Pancreas (tissue), 10 donors: ENCODE results near the gene MYLK4. TPM values are rescaled to one million over a fixed set of nuclear protein-coding genes. Genes with fewer than 3 reads are reported as not detected.

ENCODE experiments used
- ATAC-seq, 4 donors: fragments of 200-7000 bp; cut with Tn5 transposase; one replicate each; pipeline versions ENCODE4 v1.8.0 to v1.9.1; 2020; ENCODE audit warnings: mild to moderate bottlenecking in 4 of 4, moderate library complexity in 4 of 4
- DNase-seq, 6 donors: peaks; one replicate each; pipeline ENCODE4 v3.0.0-alpha.2; 2020
- FAIRE-seq: peaks from 2 replicates; lab custom pipeline; 2012; peaks lifted over from hg19 to GRCh38; lab: Jason Lieb, UNC
- H3K27ac ChIP-seq, 4 donors: fragments of 200-600 bp; sonication (generic); 1 replicate in 3 of 4; 2 replicates in 1 of 4; pipeline versions ENCODE4 v1.5.0 to v1.8.0; 2020
- H3K27me3 ChIP-seq, 4 donors: fragments of 200-600 bp; one replicate each; pipeline ENCODE4 v1.8.0; 2021
- H3K36me3 ChIP-seq, 3 donors: fragments of 200-600 bp; sonication (generic) in 1 of 3; one replicate each; pipeline versions ENCODE4 v1.5.0 to v1.8.0; 2020 to 2021
- H3K4me1 ChIP-seq, 3 donors: fragments of 200-600 bp; one replicate each; pipeline ENCODE4 v1.8.0; 2021
- H3K4me3 ChIP-seq, 4 donors: fragments of 200-600 bp; sonication (generic) in 2 of 4; one replicate each; pipeline versions ENCODE4 v1.5.0 to v1.8.0; 2020 to 2021
- H3K9me3 ChIP-seq, 4 donors: fragments of 200-600 bp; one replicate each; pipeline ENCODE4 v1.8.0; 2021
- WGBS, 2 donors: extraction: QIAGEN DNeasy Blood & Tissue Kit; methylation state at CpG; one replicate each; pipeline ENCODE4 v1.1.7; 2013; 5-methylcytosine and 5-hydroxymethylcytosine counted together
- intact Hi-C, 3 donors: fragments of 100-400 bp; cut with DNase I; formaldehyde crosslinking; loops; one replicate each; pipeline versions ENCODE4 v1.11.1 to v1.14.2; 2022
- polyA plus RNA-seq, 2 donors: library from polyadenylated mRNA; stranded (reverse); fragments of 200-250 nt; gene quantifications; one replicate each; pipeline ENCODE4 v1.2.3, GENCODE V29; 2013
- total RNA-seq, 6 donors: library from RNA; stranded (reverse); fragmentation: NEBNext Ultra II Directional in 4 of 6; extraction: Animal tissue kit (Norgen Biotek cat#: 25700) in 4 of 6; gene quantifications; one replicate each; pipeline versions ENCODE4 v1.2.1 to v1.2.4, GENCODE V29; 2021 to 2023
- TF ChIP-seq, protein P1 (sequence below), 4 donors: fragments of 200-600 bp; sonication (generic) in 3 of 4; IDR thresholded peaks; one replicate each; pipeline versions ENCODE4 v1.5.0 to v1.8.0; 2021; ENCODE audit warnings: antibody characterized with exemption in 4 of 4
- donor health status: healthy with polysubstance abuse.
- donor health status: DM: no; HTN: no; CAD: no; lungs with moderate emphysema.
- donor health status: DM: no; HTN: no; CAD: no.
- donor health status: control.
- donor health status: control.
- donor health status: Bipolar disorder and iron deficiency.
- donor health status: DM: yes; HTN: yes; CAD: no.
- donor health status: DM: no; HTN: no; CAD: no.
- donor health status: DM: no; HTN: no; CAD: no.
- donor health status: DM: yes; HTN: yes; CAD: no.

Gene MYLK4
- total and polyA plus RNA-seq, 8 donors, result 0.27 to 1.0 (median 0.41) TPM

DNA sequence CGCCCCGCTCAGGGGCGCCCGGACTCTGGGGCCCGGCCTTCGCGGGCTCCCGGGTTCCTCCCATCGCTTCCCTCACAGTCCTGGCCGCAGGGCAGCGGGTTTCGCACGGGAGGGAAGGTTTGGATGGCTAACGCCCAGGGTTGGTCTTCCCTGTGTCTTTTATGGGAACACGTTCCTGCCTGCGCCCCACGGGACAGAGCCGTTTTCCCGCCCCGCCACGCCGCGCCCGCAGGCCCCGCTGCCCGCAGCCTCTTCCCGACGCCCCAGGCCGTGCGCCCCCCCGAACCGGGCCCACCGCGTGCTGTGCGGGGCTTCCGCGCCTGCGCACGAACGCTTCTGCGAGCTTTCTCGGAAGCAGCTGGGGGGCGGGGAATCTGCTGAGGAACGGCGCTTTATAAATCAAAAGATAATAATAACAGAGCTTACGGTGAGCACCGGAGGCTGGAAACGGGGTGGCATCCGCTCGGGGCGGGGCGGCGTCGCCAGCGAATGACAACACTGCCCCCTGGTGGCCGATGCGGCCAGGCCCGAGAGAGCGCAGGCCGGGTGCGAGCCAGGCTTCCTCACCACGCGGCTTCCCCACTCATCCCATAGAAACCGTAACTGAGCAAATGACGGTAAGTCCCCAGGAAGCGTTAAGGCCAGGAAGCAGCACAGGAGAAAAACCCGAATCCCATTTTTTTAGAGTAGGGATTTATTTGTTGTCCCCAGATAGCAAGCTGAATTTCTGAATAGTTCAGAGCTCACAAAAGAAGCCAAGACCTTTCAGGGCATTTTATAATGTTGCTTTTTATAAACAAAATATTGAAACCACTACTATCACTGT, 116.4 kb downstream of the MYLK4 start:
- Histone ChIP-seq H3K36me3 (no peaks in the 10 kb centered on the region), H3K4me3 (peak overlapping the region; percentile 19 to 50 (median 32)), H3K4me1 (peaks cover 0 to 8% (median 3%) of the 10 kb centered on the region in 3 donors), H3K27ac (peak overlapping the region in 1 of 4 donors; percentile 27), H3K27me3 (no peaks in the 10 kb centered on the region), H3K9me3 (no peaks in the 10 kb centered on the region)
- intact Hi-C loops, result loop anchor here in 2 of 3 donors (10.0 kb wide), 1 partner anchor 1040 kb away; no protein-coding TSS in a partner anchor
- DNase-seq (peak; percentile 53 to 97 (median 81)), ATAC-seq (peak; percentile 87 to 96 (median 94)), FAIRE-seq (no peak)
- TF ChIP-seq, protein P1, sequence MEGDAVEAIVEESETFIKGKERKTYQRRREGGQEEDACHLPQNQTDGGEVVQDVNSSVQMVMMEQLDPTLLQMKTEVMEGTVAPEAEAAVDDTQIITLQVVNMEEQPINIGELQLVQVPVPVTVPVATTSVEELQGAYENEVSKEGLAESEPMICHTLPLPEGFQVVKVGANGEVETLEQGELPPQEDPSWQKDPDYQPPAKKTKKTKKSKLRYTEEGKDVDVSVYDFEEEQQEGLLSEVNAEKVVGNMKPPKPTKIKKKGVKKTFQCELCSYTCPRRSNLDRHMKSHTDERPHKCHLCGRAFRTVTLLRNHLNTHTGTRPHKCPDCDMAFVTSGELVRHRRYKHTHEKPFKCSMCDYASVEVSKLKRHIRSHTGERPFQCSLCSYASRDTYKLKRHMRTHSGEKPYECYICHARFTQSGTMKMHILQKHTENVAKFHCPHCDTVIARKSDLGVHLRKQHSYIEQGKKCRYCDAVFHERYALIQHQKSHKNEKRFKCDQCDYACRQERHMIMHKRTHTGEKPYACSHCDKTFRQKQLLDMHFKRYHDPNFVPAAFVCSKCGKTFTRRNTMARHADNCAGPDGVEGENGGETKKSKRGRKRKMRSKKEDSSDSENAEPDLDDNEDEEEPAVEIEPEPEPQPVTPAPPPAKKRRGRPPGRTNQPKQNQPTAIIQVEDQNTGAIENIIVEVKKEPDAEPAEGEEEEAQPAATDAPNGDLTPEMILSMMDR (IDR thresholded peaks at IDR 0.05), result peak; percentile 92 to 98 (median 96)
- 4% methylated on average over 65 to 67 of the region's 67 CpGs for whole genome bisulfite sequencing, 2 donors

DNA sequence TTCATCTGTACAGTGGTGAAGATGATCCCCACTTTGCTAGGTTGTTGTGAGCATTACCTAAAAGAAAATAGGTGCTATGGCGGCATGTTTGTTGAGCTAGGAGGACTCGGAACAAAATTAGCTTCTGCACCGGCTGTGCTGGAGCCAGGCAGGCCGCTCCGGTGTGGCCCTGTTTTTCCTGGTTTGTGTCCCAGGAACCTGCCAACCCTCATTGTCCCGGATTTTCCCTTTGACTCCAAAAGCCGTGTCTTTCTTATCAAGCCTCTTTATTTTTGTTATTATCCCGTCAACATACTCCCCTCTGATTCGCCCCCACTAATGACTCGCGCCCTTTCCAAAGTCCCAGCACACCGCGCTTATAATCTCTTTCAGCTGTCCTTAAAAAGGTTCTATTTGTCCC, 117.0 kb downstream of the MYLK4 start:
- Histone ChIP-seq H3K27ac (no peak overlapping the region), H3K4me1 (peaks cover 0 to 8% (median 3%) of the 10 kb centered on the region in 3 donors), H3K36me3 (no peaks in the 10 kb centered on the region), H3K27me3 (no peaks in the 10 kb centered on the region), H3K4me3 (peak overlapping the region in 2 of 4 donors; percentile 42 to 50), H3K9me3 (no peaks in the 10 kb centered on the region)
- FAIRE-seq (no peak), DNase-seq (no peak), ATAC-seq (no peak)
- TF ChIP-seq, protein P1 (IDR thresholded peaks at IDR 0.05), result no peak
- intact Hi-C loops, result loop anchor here in 2 of 3 donors (10.0 kb wide), 1 partner anchor 1039 kb away; no protein-coding TSS in a partner anchor
- 84 to 85% methylated on average over 13 of the region's 13 CpGs for WGBS, 2 donors

DNA sequence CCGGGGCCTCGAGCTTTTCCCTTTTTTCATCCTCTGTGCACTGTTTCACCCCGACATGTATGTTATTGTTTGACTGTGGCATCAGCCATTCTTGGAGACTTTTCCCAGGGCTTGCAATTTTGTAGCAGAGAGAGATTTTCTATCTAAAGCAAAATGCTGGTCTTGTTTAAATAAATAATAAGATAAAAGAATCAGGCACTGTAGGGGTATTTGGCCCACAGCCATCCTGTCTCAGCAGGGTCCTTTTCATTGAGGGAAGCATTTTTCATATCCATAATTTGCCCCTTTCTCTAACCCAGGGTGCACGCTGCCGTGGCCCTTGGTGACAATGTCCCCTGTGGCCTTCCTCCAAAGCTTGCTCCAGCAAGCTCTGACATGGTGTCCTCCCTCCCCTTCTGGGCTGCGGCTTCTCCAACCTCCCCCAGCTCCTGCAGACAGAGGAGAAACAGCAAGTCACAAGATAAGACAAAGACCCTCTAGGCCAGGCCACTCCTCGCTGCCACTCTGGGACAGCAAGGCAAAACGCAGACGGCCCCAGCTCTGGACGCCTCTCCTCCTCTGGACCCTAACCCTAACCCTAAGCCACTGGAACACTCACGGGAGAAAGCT, 117.6 kb downstream of the MYLK4 start:
- Histone ChIP-seq H3K9me3 (no peaks in the 10 kb centered on the region), H3K4me3 (no peak overlapping the region), H3K4me1 (peaks cover 0 to 8% (median 3%) of the 10 kb centered on the region in 3 donors), H3K27me3 (no peaks in the 10 kb centered on the region), H3K36me3 (no peaks in the 10 kb centered on the region), H3K27ac (no peak overlapping the region)
- TF ChIP-seq, protein P1 (IDR thresholded peaks at IDR 0.05), result no peak
- no peak for ATAC-seq
- no peak for DNase-seq
- 91 to 96% methylated on average over 11 of the region's 11 CpGs for WGBS, 2 donors
- no peak for FAIRE-seq
- intact Hi-C loops, result loop anchor here in 2 of 3 donors (10.0 kb wide), 1 partner anchor 1038 kb away; no protein-coding TSS in a partner anchor

DNA sequence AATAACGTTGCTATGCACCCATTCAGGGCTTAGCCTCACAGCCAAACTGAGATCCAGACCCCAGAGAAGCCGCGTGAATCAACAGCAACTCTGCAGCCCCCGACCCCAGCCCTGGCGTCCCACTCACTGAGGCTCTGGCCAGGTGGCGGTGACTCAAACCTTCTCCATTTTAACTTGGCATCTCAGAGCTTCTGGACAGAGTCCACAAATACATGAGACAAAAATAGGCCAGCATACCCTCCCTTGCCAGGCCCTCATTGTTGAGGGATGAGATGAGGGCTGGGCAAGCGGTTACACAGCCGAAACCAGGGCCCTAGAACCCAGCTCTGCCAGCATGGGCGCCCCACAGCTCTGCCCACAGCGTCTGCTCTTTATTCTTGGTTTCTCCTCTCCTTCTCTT, 118.4 kb downstream of the MYLK4 start:
- FAIRE-seq (no peak), ATAC-seq (no peak), DNase-seq (no peak)
- H3K4me1 ChIP-seq, result peaks cover 0 to 8% (median 3%) of the 10 kb centered on the region in 3 donors
- H3K36me3 ChIP-seq, result no peaks in the 10 kb centered on the region
- H3K27me3 ChIP-seq, result no peaks in the 10 kb centered on the region
- WGBS, 2 donors, result 76 to 87% methylated on average over 10 of the region's 10 CpGs
- H3K27ac ChIP-seq, result no peak overlapping the region
- H3K9me3 ChIP-seq, result no peaks in the 10 kb centered on the region
- no peak overlapping the region for H3K4me3 ChIP-seq
- intact Hi-C loops, result loop anchor here in 2 of 3 donors (10.0 kb wide), 1 partner anchor 1038 kb away; no protein-coding TSS in a partner anchor
- TF ChIP-seq, protein P1 (IDR thresholded peaks at IDR 0.05), result no peak
